GM19455 (cell line): Measurements from ENCODE around the gene DERA.
"Not testable (repeated sequence)": the region's sequence is repeated elsewhere in the genome, so short reads cannot be mapped to it uniquely, and the experiment has no call there.

Experiments
- ATAC-seq: cut with Tn5 transposase; IDR thresholded peaks from one replicate; pipeline ENCODE4 v1.9.1; 2021; ENCODE audit not compliant: unreplicated experiment

DERA gene

DNA sequence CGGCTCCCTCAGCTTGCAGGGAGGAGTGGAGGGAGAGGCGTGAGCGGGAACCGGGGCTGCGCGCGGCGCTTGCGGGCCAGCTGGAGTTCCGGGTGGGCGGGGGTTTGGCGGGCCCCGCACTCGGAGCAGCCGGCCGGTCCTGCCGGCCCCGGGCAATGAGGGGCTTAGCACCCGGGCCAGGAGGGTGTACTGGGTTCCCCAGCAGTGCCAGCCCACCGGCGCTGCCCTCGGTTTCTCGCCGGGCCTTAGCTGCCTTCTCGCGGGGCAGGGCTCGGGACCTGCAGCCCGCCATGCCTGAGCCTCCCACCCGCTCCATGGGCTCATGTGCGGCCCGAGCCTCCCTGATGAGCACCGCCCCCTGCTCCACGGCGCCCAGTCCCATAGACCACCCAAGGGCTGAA, 146.2 kb downstream of the DERA start:
- ATAC-seq, result not testable (repeated sequence)

DNA sequence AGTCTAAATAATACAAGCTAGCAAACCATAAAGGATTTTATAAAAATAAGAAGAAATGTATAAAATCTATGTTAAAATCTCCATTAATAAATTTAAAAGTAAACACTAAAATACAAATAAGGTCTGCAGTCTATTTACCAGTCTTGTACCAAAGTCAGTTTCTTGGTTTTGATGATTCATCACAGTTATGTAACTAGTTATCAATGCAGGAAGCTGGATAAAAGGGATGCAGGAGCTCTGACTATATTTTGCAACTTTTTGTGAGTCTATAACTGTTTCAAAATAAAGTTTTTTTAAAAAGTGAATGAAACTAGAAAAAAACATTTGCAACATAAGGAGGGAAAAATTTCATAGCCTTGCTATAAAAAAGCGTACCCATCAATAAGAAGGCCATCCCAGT, 151.5 kb downstream of the DERA start:
- no peak for ATAC-seq

DNA sequence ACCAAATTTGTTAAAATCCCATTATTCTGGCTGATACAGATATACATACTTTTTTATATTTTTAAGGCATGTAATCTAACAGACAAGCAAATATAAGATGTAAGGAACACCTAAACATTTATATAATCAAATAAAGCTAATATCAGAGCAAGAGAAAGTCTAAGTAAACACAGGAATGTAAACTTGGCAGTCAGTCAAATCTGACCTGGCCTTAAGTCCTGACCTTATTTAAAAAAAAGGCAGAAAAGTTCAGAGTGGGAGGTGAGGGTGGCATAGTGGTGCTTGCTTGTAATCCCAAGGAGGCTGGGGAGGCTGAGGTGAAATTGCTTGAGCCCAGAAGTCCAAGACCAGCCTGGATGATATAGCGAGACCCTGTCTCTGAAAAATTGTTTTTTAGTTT, 152.6 kb downstream of the DERA start:
- no peak for ATAC-seq

DNA sequence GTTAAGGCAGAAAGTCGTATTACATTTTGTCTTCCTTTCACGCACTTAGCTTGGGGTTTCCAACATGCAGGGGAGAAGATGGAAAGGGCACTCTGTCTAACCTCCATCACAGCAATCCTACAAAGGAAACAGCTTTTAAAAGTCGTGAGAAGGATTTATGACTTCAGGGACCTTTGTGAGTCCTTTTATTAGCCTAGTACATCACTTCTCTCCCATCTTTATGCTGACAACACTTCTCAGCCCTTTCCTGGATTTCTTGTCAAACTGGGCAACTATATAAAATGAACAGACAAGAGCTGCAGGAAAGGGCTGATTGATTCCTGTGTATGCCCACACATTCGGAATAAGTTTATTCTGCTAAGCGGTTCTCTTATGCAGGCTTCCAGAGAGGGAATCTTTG, 159.0 kb downstream of the DERA start:
- no peak for ATAC-seq

DNA sequence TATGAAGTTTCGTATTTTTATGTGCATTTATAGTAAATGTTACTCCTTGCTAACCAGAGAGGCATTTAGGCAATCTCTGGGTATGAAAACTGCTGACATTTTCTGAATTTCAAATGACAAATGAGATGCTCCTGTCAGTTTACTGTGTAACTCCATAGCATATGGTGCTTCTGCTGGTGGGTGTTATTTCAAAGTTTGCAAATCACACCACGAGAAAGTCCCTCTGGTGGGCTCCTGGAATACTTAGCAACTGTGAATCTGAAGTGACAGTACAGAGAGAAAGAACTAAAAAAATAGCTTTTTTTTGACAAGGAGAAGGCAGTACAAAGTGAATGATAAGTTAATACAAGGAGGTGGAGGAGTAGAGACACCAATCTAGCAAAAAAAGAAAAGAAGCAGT, 161.5 kb downstream of the DERA start:
- ATAC-seq, result no peak

DNA sequence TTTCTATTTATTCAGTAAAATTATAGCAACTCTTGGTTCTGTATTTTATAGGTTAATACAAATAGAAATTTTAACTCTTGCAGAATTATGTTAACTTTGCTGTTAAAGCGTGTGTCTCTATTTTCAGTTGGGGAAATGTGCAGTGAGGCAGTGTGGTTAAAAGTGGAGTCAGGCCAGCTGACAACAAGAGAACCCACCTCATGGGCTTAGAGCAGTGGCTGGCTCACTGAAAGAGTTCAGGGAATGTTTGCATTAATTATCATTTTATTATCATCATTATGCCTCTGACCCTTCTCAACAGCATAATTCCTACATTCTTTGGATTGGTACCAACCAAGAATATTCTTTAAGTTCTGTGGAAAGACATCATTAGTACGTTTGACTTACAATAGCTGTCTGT, 163.8 kb downstream of the DERA start:
- ATAC-seq, result no peak

DNA sequence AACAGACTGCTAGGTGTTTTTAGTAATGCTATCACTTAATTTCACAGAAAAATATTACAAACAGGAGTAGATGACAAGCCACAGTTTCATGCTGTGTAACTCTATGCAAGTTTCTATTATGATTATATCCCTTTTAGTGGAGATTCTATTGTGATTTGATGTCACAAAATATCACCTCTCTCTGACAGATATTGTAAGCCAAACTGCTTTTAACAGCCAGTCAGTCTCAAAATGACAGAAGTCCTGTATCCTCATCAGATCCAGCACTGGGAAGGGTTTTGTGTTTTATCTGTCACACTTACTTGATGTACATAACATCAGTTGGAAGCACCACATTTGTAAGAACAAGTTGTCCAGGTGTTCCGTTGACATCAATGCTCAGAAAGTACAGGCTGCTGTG, 164.8 kb downstream of the DERA start:
- no peak for ATAC-seq

DNA sequence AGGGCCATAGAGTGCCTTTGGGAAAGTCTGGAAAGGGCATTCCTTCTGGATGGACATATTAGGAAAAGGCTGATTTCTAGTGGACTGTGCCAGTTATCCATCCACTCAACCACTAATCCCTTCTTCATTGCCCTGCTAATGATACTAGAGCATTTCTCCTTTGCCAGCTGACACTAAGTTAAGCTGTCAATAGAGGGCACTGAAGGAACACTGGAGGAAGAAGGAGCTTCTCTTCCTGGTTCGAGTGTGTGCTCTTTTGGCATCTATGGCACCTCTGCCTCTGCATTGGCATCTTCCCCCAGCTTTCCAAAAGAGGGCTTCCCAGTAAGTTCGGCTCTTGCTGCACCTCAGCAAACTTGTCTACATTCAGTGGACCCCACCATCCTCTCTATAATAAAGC, 165.4 kb downstream of the DERA start:
- peak; percentile 73 for ATAC-seq

DNA sequence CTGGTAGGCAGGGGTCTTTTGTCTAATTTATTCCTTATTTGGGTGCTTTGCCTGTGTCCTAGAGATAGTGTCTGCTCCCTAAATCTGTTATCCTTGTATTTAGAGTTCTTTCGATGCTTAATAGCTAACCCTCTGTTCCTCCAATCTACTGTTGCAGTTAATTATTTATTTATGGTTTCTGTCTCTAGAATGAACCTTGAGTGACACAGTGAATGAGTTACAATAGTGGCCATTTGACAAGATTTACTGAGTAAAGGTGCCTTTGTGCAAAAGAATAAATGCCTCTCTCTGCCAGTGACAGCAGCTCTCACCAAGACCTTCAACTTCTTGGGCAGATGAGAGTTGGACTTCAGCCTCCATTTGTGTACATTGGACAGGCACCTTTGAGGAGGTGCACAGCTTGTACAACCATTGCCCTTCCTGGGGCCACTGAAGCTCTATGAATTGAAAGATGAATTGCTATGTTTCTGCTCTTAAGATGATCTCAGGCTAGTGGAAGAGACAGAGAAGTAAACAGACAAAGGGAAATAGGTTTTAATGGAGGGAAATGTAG, 165.9 kb downstream of the DERA start:
- peak; percentile 20 for ATAC-seq

DNA sequence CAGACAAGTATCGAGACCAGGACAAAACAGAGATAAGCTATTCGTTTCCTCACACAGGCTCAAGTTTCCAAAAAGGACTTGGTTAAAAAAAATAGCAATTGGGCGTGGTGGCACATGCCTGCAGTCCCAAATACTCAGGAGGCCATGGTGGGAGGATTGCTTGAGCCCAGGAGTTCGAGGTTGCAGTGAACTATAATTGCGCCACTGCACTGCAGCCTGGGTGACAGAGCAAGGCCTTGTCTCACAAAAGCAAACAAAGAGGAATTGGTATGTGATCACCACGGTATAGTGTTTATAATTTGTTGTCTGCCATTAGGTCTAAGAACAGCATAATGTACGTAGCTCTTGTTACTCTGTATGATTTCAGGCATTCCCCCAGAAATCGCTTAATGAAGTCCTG, 175.3 kb downstream of the DERA start:
- no peak for ATAC-seq

DNA sequence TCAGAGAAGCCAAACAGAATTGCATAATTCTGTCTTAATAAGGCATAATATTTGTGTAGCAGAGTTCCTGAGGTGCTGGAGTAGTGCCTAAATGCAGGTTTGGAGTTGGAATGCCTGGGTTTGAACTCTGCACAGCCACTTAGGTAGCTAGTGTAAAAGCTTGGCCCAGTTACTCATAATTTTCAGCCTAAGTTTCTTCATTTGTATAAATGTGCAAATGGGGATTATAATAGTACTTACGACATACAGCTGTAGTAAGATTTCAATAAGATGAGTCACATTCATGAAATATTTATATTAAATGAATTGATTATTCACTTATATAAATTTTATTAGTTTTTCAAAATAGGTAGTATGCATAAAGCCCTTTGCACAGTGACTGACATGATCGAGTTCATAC, 175.8 kb downstream of the DERA start:
- ATAC-seq, result no peak
